ENCODE measurements around the gene IGFBP2. TPM values are rescaled to one million over a fixed set of nuclear protein-coding genes. Genes with fewer than 3 reads are reported as not detected.

The IGFBP2 gene
- total and polyA plus RNA-seq, 4 donors, result 88.8 to 1,119 (median 352) TPM

DNA sequence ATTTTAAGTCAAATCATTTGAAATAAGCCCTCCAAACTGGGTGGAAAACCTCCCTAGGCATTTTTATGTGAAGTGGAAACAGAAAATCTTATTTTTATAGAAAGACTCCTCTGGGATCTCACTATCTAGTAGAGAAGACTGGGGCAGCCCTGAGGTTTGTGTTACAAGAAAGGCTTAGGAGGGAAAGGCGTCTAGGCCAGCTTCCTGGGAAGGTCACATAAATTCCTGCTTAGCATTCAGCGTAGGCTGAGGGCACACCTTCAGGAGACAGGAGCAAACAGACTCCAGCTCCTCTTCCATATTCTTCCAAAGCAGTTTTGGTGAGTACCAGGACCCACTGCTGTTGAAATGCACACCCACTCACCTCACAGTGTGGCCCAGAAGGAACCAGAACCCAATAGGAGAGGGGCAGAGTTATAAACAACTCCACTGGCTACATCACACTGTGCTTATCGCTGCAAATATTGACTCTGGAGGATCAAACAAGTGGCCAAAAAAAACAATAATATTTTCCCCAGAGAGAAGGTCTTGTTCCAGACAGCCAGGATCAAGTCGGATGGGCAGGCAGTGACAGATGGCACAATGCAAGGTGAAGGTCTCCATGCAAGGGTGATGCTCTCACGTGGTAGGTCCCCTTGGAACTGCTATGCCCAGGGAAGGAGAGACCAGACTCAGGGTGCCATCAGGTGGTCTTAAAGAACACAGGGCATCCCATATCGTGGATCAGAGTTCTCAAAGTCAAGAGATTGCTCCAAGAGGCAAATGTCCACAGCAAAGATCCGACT is 17.7 kb upstream of the IGFBP2 start (continued):
- TF ChIP-seq REST (IDR thresholded peaks at IDR 0.05) (peak; percentile 86), HNF4A (conservative IDR thresholded peaks at IDR 0.05) (peak; percentile 53 to 83), GABPA (IDR thresholded peaks at IDR 0.05 in 1 of 2, conservative IDR thresholded peaks at IDR 0.05 in 1 of 2) (peak in 1 of 2 donors; percentile 34), RXRA (IDR thresholded peaks at IDR 0.05) (peak; percentile 86 to 91), FOXA1 (IDR thresholded peaks at IDR 0.05) (peak; percentile 70)

- Histone ChIP-seq H3K9me3 (ENCODE audit: control insufficient read depth in 4 of 4, low read length in 3 of 4) (no peaks in the 10 kb centered on the region), H3K9ac (ENCODE audit: low read depth in 1 of 2, low read length in 2 of 2) (peak overlapping the region in 1 of 2 donors; percentile 62), H3K27me3 (ENCODE audit: control insufficient read depth in 4 of 4, insufficient read depth in 4 of 4, low read length in 3 of 4) (no peaks in the 10 kb centered on the region), H3K36me3 (ENCODE audit: control insufficient read depth in 4 of 4, insufficient read depth in 3 of 4, low read depth in 1 of 4, low read length in 3 of 4) (no peaks in the 10 kb centered on the region), H3K27ac (ENCODE audit: low read depth in 1 of 2, low read length in 2 of 2) (peak overlapping the region; percentile 86 to 94), H3K4me1 (ENCODE audit: control insufficient read depth in 4 of 4, insufficient read depth in 4 of 4, low read length in 3 of 4) (peaks cover 17 to 36% (median 20%) of the 10 kb centered on the region in 4 donors), H3K4me3 (ENCODE audit: low read depth in 1 of 3, low read length in 3 of 3) (no peak overlapping the region)
- WGBS, result 31% methylated on average over 3 of the region's 3 CpGs
- TF ChIP-seq GABPA (IDR thresholded peaks at IDR 0.05 in 1 of 2, conservative IDR thresholded peaks at IDR 0.05 in 1 of 2) (no peak), FOXA1 (IDR thresholded peaks at IDR 0.05) (no peak), NR2F2 (IDR thresholded peaks at IDR 0.05) (peak; percentile 44), TAF1 (conservative IDR thresholded peaks at IDR 0.05) (peak; percentile 71), EGR1 (IDR thresholded peaks at IDR 0.05; ENCODE audit: low read depth in 2 of 2) (peak; percentile 60 to 86), JUND (IDR thresholded peaks at IDR 0.05) (peak; percentile 95 to 96), RXRA (IDR thresholded peaks at IDR 0.05) (peak; percentile 91 to 93), RAD21 (IDR thresholded peaks at IDR 0.05) (peak in 1 of 2 donors; percentile 58), ZBTB33 (IDR thresholded peaks at IDR 0.05) (peak; percentile 67), HNF4G (IDR thresholded peaks at IDR 0.05) (peak; percentile 87), SP1 (IDR thresholded peaks at IDR 0.05) (peak; percentile 95), FOXA2 (IDR thresholded peaks at IDR 0.05) (peak; percentile 82), YY1 (IDR thresholded peaks at IDR 0.05) (no peak), REST (IDR thresholded peaks at IDR 0.05) (peak; percentile 10), MAX (IDR thresholded peaks at IDR 0.05) (peak; percentile 30), HNF4A (conservative IDR thresholded peaks at IDR 0.05) (peak; percentile 97 to 98)
- TF ChIP-seq, protein P1, sequence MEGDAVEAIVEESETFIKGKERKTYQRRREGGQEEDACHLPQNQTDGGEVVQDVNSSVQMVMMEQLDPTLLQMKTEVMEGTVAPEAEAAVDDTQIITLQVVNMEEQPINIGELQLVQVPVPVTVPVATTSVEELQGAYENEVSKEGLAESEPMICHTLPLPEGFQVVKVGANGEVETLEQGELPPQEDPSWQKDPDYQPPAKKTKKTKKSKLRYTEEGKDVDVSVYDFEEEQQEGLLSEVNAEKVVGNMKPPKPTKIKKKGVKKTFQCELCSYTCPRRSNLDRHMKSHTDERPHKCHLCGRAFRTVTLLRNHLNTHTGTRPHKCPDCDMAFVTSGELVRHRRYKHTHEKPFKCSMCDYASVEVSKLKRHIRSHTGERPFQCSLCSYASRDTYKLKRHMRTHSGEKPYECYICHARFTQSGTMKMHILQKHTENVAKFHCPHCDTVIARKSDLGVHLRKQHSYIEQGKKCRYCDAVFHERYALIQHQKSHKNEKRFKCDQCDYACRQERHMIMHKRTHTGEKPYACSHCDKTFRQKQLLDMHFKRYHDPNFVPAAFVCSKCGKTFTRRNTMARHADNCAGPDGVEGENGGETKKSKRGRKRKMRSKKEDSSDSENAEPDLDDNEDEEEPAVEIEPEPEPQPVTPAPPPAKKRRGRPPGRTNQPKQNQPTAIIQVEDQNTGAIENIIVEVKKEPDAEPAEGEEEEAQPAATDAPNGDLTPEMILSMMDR (IDR thresholded peaks at IDR 0.05; ENCODE audit: low read depth, low read length, missing input control), result no peak
- TF ChIP-seq, protein P2, sequence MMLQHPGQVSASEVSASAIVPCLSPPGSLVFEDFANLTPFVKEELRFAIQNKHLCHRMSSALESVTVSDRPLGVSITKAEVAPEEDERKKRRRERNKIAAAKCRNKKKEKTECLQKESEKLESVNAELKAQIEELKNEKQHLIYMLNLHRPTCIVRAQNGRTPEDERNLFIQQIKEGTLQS (IDR thresholded peaks at IDR 0.05), result peak; percentile 75
- no peak for DNase-seq (ENCODE audit: low spot score)
These were observed 17.0 kb upstream of the IGFBP2 start for GRCh38 chr2:216616083-216616678.
